Esophagus squamous epithelium (tissue), 4 donors: ENCODE data around the gene FCAR.
"Not testable (repeated sequence)": the region's sequence is repeated elsewhere in the genome, so short reads cannot be mapped to it uniquely, and the experiment has no call there.

Experiments
- CTCF ChIP-seq, 6 experiments: fragments of 450-650 bp in 4 of 6; fragments of 200-600 bp in 2 of 6; sonication (generic) in 2 of 6; IDR thresholded peaks; one replicate each; pipeline ENCODE4 v1.5.1; 2016 to 2019; ENCODE audit warnings: antibody characterized with exemption in 6 of 6, mild to moderate bottlenecking in 4 of 6, moderate library complexity in 4 of 6
- POLR2A ChIP-seq, 4 donors: fragments of 450-650 bp; IDR thresholded peaks; one replicate each; pipeline ENCODE4 v1.6.1; 2017; ENCODE audit warnings: antibody characterized with exemption in 4 of 4, mild to moderate bottlenecking in 4 of 4, moderate library complexity in 3 of 4

- not testable (repeated sequence) for TF ChIP-seq CTCF, POLR2A (IDR thresholded peaks at IDR 0.05)
Measured at GRCh38 chr19:54907899-54908298, 33.9 kb downstream of the FCAR start.
